Large intestine (tissue), 3 donors: ENCODE data around the gene RIPOR2. TPM values are rescaled to one million over a fixed set of nuclear protein-coding genes. Genes with fewer than 3 reads are reported as not detected.

Source experiments
- DNase-seq, 2 donors: peaks; one replicate each; pipeline versions ENCODE4 v3.0.0 to v3.0.0-alpha.2; 2013
- H3K27ac ChIP-seq: one replicate; pipeline ENCODE4 v1.5.1; 2013; ENCODE audit warnings: low read length
- H3K27me3 ChIP-seq: 2 replicates; pipeline ENCODE4 v1.6.1; 2013; ENCODE audit warnings: low read length; ENCODE audit not compliant: control insufficient read depth, insufficient read depth
- H3K36me3 ChIP-seq: 2 replicates; pipeline ENCODE4 v1.6.1; 2013; ENCODE audit warnings: low read length; ENCODE audit not compliant: control insufficient read depth, insufficient read depth
- H3K4me1 ChIP-seq: one replicate; pipeline ENCODE4 v1.6.1; 2013; ENCODE audit warnings: low read length; ENCODE audit not compliant: control insufficient read depth, insufficient read depth
- H3K4me3 ChIP-seq: one replicate; pipeline ENCODE4 v1.5.1; 2013; ENCODE audit warnings: low read length
- H3K9me3 ChIP-seq: one replicate; pipeline ENCODE4 v1.6.1; 2013; ENCODE audit warnings: mild to moderate bottlenecking, low read depth, low read length, moderate library complexity; ENCODE audit not compliant: control insufficient read depth
- WGBS: methylation state at CpG from one replicate; pipeline ENCODE4 v1.1.5; 2013; ENCODE audit warnings: low lambda C conversion rate; ENCODE audit not compliant: insufficient coverage; 5-methylcytosine and 5-hydroxymethylcytosine counted together
- polyA plus RNA-seq: library from polyadenylated mRNA; unstranded; fragments of 120-200 nt; gene quantifications from one replicate; pipeline ENCODE4 v1.2.1, GENCODE V29; 2013

The RIPOR2 gene
- polyA plus RNA-seq, 1 donor: 2.1 TPM

GRCh38 chr6:24903681-24904080 is 32.1 kb downstream of the RIPOR2 start:
- no peaks in the 10 kb centered on the region for H3K36me3 ChIP-seq
- H3K27me3 ChIP-seq: peaks cover 1% of the 10 kb centered on the region
- 80% methylated on average over 1 of the region's 7 CpGs for WGBS
- no peak overlapping the region for H3K27ac ChIP-seq
- DNase-seq: no peak
- no peaks in the 10 kb centered on the region for H3K9me3 ChIP-seq
- H3K4me3 ChIP-seq: no peak overlapping the region
- H3K4me1 ChIP-seq: no peaks in the 10 kb centered on the region

GRCh38 chr6:24902782-24903181 is 33.0 kb downstream of the RIPOR2 start:
- H3K27ac ChIP-seq: no peak overlapping the region
- H3K27me3 ChIP-seq: no peaks in the 10 kb centered on the region
- H3K4me1 ChIP-seq: no peaks in the 10 kb centered on the region
- DNase-seq: no peak
- H3K4me3 ChIP-seq: no peak overlapping the region
- WGBS: no CpG with 5 or more reads among the region's 1 CpG
- H3K36me3 ChIP-seq: no peaks in the 10 kb centered on the region
- H3K9me3 ChIP-seq: no peaks in the 10 kb centered on the region

GRCh38 chr6:24901698-24902328 is 33.9 kb downstream of the RIPOR2 start:
- 100% methylated on average over 1 of the region's 9 CpGs for WGBS
- Histone ChIP-seq H3K9me3 (no peaks in the 10 kb centered on the region), H3K4me1 (no peaks in the 10 kb centered on the region), H3K4me3 (no peak overlapping the region), H3K27ac (no peak overlapping the region), H3K36me3 (no peaks in the 10 kb centered on the region), H3K27me3 (no peaks in the 10 kb centered on the region)
- no peak for DNase-seq

- H3K4me3 ChIP-seq: no peak overlapping the region
- no peaks in the 10 kb centered on the region for H3K4me1 ChIP-seq
- no peaks in the 10 kb centered on the region for H3K9me3 ChIP-seq
- no peaks in the 10 kb centered on the region for H3K27me3 ChIP-seq
- H3K27ac ChIP-seq: no peak overlapping the region
- DNase-seq: no peak
- WGBS: no CpG with 5 or more reads among the region's 6 CpGs
- H3K36me3 ChIP-seq: no peaks in the 10 kb centered on the region
These were observed 34.7 kb downstream of the RIPOR2 start for GRCh38 chr6:24900917-24901697.

- Histone ChIP-seq H3K9me3 (no peaks in the 10 kb centered on the region), H3K4me1 (no peaks in the 10 kb centered on the region), H3K36me3 (no peaks in the 10 kb centered on the region), H3K4me3 (no peak overlapping the region), H3K27me3 (no peaks in the 10 kb centered on the region), H3K27ac (no peak overlapping the region)
- no peak for DNase-seq
- no CpG with 5 or more reads among the region's 6 CpGs for WGBS
These were observed 35.8 kb downstream of the RIPOR2 start for GRCh38 chr6:24899997-24900325.

- WGBS: 100% methylated on average over 1 of the region's 8 CpGs
- no peak for DNase-seq
- no peak overlapping the region for H3K27ac ChIP-seq
These were observed 36.4 kb downstream of the RIPOR2 start for GRCh38 chr6:24899136-24899996.

DNA sequence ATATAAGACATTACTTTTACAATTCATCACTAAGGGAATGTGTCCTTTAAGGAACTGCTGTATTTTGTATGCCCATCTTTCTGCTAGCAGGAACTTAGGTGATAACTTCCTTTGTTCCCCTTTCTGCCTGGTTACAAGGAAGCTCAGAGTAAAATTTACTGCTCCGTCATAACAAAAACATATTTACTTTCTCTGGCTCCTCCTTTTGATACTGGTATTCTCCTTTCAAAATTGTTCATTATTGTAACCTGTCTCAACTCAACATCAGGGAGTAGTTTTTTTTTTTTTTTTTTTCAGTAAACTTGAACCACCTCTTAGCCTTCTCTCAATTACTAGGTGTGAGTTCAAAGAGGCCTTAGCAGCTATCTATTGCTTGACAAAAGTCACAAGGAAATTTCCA is 37.1 kb downstream of the RIPOR2 start:
- no peaks in the 10 kb centered on the region for H3K4me1 ChIP-seq
- no peak overlapping the region for H3K27ac ChIP-seq
- no peak overlapping the region for H3K4me3 ChIP-seq
- no peaks in the 10 kb centered on the region for H3K36me3 ChIP-seq
- no peaks in the 10 kb centered on the region for H3K9me3 ChIP-seq
- WGBS: 0% methylated on average over 1 of the region's 1 CpG
- DNase-seq: no peak
- no peaks in the 10 kb centered on the region for H3K27me3 ChIP-seq

More at GRCh38 chr6:24899136-24899996, 36.4 kb downstream of the RIPOR2 start:
- H3K9me3 ChIP-seq: no peaks in the 10 kb centered on the region
- no peak overlapping the region for H3K4me3 ChIP-seq
- H3K4me1 ChIP-seq: no peaks in the 10 kb centered on the region
- H3K27me3 ChIP-seq: no peaks in the 10 kb centered on the region
- H3K36me3 ChIP-seq: no peaks in the 10 kb centered on the region

- WGBS: no CpG with 5 or more reads among the region's 6 CpGs
- H3K27me3 ChIP-seq: no peaks in the 10 kb centered on the region
- no peak overlapping the region for H3K4me3 ChIP-seq
- no peak overlapping the region for H3K27ac ChIP-seq
- H3K9me3 ChIP-seq: no peaks in the 10 kb centered on the region
- H3K36me3 ChIP-seq: no peaks in the 10 kb centered on the region
- DNase-seq: no peak
- H3K4me1 ChIP-seq: no peaks in the 10 kb centered on the region
These were observed 38.6 kb downstream of the RIPOR2 start for GRCh38 chr6:24897186-24897585.

DNA sequence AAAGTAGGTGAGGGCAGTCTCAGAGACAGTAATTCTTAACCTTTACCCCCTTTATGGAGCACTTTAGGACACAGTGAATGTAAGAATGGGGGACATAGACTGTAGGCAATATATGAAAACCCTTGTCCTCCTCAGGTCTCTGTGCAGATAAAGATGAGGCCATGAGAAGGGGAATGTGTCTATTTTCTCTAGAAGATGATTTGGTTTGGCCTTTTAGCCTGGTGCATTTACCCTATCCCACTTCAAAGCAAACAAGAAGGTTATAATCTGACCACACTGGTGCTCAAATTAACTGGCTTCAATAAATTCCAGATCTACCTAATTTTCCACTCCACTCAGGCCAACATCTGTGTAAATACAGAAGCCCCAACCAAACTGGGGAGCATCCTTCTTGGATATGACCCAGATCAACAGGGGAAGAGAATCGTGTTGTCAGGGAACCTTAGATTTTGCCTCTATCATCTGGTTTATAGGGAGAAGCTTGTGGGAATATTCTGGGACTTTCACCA is 42.4 kb downstream of the RIPOR2 start:
- no peak for DNase-seq
- no peaks in the 10 kb centered on the region for H3K4me1 ChIP-seq
- no CpG with 5 or more reads among the region's 1 CpG for WGBS
- H3K36me3 ChIP-seq: no peaks in the 10 kb centered on the region
- no peaks in the 10 kb centered on the region for H3K27me3 ChIP-seq
- no peak overlapping the region for H3K4me3 ChIP-seq
- no peaks in the 10 kb centered on the region for H3K9me3 ChIP-seq
- H3K27ac ChIP-seq: no peak overlapping the region

GRCh38 chr6:24891004-24891403 is 44.8 kb downstream of the RIPOR2 start:
- H3K27me3 ChIP-seq: no peaks in the 10 kb centered on the region
- 89% methylated on average over 1 of the region's 3 CpGs for WGBS
- DNase-seq: no peak
- no peaks in the 10 kb centered on the region for H3K9me3 ChIP-seq
- no peak overlapping the region for H3K4me3 ChIP-seq
- H3K27ac ChIP-seq: no peak overlapping the region
- no peaks in the 10 kb centered on the region for H3K4me1 ChIP-seq
- no peaks in the 10 kb centered on the region for H3K36me3 ChIP-seq
